T1000 (cell line): ENCODE measurements around the gene ST8SIA4.

Experiments used
- DNase-seq: peaks from one replicate; lab custom pipeline; 2025; ENCODE audit warnings: mixed read lengths; lab: John Stamatoyannopoulos, UW

ST8SIA4 gene

DNA sequence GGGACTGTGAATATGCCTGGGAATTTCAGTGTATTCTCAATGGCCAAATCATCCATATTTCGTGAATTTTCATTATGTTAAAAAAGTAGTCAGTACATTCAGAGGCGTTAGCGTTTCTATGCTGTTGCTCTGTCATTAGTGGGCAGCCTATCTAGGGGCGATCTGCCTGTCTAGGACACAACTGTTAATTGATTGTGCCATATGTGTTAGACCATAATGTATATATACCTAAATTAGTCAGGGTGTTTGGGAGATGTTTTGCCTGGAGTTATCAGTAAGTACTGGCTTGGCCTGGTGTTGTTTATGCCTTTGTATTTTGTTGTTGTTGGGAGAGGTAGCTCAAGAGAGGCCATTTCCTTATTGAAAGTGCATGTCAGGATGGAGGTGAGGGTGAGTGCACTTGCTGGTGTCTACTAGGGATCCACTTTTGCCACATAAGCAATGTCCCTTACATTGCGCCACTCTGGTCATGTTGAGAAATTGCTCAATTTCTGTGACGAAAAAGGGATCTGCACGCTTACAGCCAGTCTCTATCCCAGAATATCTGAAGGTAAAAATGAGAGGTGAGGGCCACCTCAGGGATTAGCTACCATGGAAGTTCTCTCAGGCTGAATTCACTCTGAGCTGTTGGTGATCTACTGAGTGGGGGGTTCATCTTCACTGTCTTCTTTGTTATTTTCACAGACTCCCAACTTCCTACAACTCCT lies 123.3 kb downstream of the ST8SIA4 start:
- no peak for DNase-seq

DNA sequence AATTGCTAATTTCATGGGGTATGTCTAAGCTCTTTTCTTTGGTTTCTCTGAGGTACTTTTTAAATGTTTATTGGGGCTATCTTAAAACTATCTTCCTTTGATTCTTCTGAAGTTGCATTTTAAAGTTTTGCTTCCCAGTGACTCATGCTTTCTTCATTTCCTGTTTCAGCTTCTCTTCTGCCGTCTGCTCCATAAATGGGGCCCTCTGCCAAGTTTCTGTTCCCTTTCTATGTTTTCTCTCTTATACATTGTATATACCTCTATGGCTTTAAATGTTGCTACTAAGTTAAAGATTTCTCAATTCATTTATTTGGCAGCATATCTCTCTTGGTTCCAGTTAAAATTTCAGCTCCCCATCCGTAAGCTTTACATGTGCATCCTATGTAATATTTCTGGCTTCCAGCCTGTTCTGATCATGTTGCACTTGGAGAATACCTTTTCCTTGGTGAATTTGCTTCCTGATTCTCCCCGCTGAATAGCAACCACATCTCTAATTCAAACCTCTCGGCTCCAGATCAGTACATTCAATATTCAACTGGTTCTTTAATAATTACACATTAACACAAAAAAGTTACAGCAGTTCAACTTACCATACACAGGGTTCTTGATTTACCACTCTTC lies 125.3 kb downstream of the ST8SIA4 start:
- DNase-seq, result no peak

DNA sequence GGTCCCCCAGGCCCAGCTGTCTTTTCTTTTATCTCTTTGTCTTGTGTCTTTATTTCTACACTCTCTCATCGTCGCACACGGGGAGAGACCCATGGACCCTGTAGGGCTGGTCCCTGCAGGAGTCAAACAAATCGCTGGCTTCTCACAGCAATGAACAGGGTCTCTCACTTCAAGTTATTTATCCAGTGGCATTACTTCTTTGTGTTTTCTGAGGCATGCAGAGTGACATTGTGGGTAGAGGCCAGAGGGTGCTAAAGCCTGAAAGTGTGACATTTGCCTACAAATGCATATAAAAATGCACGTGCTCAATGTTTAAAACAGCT lies 127.6 kb downstream of the ST8SIA4 start:
- DNase-seq, result no peak

DNA sequence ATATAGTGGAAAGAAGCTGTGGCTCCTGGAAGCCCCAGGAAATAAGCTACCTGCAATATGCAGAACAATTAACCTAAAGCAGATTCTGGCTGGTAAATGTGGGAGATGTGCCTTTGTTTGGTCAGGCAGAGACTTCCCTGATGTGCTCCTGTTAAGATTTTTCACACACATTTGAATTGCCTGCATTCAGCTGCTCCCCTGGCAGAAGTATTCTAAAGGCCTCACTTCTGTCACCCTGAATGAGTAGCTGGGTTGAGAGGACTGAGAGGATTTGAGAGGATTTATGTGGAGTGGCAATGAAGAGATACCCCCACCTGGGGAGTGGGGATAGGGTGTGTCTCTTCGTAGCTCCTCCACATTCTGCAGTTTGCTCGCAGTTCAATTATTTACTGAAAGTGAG lies 130.5 kb downstream of the ST8SIA4 start:
- DNase-seq, result no peak

DNA sequence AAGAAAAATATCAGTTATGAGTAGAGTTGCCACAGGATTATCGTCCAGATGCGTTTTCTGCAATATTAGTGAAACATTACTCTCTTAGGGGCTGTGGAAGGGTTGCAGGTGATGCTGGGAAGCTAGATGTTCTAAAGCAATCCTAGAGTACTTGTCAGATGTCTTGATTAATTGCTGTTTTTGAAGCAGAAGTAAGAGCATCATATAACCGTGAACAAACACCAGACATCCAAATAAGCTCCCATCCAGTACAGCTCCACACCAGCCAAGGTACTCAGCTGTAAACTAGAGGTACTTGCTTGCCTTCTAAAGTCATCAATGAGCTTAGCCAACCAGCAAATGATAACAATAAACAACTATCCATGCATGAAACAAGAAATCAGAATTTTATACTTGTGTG lies 131.1 kb downstream of the ST8SIA4 start:
- no peak for DNase-seq

DNA sequence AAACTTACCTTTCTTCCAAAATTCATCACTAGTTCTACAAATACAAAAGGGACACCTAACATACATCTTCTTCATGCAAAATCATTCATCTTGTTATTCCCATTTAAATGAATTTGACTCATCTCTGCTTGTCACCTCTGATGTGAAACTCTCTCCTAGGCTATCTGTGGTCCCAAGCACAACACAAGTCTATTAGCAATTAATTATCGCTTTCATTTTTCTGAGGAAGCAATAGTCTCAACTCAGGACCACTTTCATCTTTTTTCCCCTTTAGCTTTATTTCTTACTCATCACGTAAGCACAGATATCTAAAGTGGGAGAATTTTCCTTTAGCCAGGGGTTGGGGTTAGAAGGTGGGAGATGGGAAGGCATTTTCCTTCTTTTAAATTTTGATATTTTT lies 131.9 kb downstream of the ST8SIA4 start:
- no peak for DNase-seq

DNA sequence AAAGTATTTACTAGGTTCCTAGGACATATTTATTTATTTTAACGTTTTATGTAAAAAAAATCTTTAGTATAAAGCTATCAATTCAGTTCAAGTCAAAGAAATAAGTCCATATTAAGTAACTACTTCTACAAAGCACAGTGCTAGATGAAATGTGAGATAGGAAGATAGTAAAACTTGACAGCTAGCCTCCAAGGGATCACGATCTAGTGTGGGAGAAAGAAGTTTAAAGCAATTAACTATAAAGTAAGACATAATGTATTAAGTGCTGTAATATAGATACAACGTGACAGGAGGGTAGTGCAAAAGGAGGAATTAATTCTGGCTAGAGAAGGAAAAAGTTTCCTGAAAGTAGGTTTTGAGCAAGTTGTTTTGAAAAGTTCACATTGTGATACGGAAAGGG lies 134.9 kb downstream of the ST8SIA4 start:
- DNase-seq, result no peak

DNA sequence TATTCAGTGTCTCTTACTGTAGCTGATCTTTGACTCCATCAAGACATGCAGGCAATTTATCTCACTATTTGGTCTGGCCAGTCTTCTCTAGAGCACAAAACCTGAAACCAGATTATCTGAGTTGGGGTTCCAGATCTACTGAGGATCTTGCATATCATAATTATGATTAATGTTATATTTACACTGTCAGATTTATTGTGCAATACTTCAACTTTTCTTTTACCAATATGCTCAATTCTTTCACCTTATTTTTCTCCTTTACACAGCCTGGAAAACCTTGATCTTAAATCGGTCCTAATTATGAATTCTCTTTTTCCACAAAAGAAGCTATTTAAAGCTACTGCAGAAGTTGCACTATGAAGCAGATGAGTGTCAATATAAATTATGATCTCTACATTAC lies 140.1 kb downstream of the ST8SIA4 start:
- no peak for DNase-seq

DNA sequence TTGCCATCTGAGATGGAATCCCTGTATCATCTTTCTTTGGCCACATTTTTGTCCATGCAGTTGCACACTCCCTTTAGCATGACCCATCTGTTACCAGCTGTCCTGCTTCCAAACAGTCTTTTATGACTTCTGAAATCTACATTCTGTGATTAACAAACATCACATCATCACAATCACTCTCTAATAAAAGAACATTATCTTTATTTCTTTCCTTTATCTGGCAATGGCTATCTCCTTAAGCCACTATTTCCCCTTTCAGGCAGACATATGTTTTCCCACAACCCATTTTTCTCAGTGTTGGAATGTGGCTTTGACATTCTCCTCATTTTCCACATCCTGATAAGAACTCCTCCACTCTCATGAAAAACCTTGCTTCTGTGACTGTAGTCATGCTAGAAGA lies 141.0 kb downstream of the ST8SIA4 start:
- no peak for DNase-seq

DNA sequence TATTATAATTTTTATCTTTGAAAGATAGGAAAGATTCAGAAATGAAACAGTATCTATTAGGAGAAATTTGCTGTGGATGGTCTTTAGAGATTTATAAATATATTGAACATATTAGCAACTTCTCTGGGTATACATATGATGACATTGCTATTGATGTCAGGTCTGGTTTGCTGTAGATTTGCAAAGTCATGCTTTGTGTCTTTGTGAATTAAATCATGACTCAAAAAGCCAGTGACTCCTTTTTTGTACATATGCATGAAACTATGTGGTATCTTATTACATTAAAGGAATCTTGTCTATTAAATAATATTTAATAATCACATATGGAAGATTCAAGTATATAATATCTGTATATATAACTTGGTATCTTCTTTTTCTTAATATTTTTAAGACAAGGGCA lies 141.9 kb downstream of the ST8SIA4 start:
- no peak for DNase-seq

DNA sequence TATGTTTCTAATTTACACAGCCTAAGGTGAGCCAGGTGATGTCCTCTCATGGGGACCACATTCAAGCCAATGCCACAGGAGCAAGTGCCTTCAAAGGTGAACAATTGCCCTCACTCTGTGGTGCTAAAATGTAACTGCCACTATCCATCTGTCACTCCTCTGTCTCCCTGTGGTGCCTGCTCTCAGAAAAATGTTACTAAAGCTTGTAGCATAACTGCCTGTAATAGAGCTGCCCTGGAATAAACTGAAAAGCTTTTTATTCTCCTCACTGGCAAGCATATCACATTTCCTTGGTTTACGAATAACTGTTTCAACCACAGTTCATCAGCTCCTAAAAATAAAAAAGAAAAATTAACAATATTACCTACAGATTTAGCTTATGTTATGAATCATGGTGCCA lies 142.4 kb downstream of the ST8SIA4 start:
- DNase-seq, result no peak

DNA sequence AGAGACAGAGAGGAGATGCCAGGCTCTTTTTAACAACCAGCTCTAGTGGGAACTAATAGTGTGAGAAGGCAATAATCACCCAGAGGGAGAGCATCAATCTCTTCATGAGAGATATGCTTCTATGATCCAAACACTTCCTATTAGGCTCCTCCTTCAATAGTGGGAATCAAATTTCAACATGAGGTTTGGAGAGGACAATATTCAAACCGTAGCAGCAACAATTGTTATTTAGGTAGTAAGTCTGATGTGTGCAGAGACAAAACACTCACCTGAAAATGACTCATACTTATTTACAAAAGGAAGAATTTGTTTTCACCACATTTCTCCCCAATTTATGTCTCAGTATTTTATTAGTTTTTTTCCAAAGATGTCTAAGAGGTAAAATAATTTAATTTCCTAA lies 144.3 kb downstream of the ST8SIA4 start:
- DNase-seq, result no peak

DNA sequence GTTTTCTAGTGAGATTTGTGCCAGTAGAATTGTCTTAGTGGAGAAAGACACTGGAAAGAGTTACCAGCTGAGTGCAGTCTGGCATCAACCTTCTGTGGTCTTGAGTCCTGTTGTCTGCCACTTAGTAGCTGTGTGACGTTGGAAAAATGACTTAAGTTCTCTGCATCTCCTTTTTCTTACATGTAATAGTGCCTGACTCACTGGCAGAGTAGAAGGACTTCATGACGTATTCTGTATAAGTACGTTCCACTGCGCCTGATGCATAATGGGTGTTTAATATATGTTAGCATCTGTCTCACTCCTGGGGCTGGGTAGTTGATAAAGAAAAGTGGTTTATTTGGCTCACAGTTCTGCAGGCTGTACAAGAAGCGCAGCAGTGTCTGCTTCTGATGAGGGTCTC lies 144.8 kb downstream of the ST8SIA4 start:
- DNase-seq, result no peak

DNA sequence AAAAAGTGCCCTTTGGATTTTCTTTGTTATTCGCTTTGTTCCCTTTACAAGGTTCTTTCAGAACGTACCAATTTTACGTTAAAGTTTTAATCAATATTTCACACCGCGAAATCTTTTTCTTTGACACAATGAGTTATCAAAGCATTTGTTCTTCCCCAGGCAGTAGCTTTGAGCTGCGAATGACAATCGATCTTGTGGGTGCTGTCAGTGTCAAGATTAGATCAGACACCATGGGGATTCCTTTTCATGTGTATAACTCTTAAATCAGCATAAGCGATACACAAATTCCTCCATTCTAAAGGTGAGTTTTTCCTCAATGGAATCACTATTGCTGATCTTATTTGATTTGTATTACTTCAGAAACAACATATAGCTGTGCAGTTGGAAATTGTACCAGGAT lies 145.5 kb downstream of the ST8SIA4 start:
- no peak for DNase-seq
